22Rv1 (cell line): ENCODE measurements around the gene ERRFI1.

Source experiments
- ZFX ChIP-seq: fragments of 450-650 bp; IDR thresholded peaks from 2 replicates; pipeline ENCODE4 v1.6.1; 2017; ENCODE audit warnings: antibody characterized with exemption, borderline replicate concordance
- TF ChIP-seq, protein P1 (sequence below): fragments of 450-650 bp; IDR thresholded peaks from 2 replicates; pipeline ENCODE4 v1.5.1; 2017; ENCODE audit warnings: mild to moderate bottlenecking

DNA sequence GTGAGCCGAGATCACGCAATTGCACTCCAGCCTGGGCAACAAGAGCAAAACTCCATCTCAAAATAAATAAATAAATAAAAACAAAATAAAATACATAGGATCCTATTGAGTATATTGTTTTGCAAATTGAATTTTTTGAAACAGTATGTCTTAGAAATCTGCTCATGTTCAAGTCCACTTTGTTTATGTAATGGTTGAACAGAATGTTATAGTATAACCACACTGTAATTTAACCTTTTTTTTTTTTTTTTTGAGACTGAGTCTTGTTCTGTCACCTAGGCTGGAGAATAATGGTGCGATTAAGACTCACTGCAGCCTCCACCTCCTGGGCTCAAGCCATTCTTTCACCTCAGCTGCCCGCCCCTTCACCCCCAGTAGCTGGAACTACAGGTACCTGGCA, 33.2 kb downstream of the ERRFI1 start:
- TF ChIP-seq, protein P1, sequence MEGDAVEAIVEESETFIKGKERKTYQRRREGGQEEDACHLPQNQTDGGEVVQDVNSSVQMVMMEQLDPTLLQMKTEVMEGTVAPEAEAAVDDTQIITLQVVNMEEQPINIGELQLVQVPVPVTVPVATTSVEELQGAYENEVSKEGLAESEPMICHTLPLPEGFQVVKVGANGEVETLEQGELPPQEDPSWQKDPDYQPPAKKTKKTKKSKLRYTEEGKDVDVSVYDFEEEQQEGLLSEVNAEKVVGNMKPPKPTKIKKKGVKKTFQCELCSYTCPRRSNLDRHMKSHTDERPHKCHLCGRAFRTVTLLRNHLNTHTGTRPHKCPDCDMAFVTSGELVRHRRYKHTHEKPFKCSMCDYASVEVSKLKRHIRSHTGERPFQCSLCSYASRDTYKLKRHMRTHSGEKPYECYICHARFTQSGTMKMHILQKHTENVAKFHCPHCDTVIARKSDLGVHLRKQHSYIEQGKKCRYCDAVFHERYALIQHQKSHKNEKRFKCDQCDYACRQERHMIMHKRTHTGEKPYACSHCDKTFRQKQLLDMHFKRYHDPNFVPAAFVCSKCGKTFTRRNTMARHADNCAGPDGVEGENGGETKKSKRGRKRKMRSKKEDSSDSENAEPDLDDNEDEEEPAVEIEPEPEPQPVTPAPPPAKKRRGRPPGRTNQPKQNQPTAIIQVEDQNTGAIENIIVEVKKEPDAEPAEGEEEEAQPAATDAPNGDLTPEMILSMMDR = no peak
- TF ChIP-seq ZFX = no peak
